HG03064 (cell line): ENCODE measurements around the gene SYNE1.
"Not testable (repeated sequence)": the region's sequence is repeated elsewhere in the genome, so short reads cannot be mapped to it uniquely, and the experiment has no call there.

ENCODE experiments used
- ATAC-seq: cut with Tn5 transposase; IDR thresholded peaks from one replicate; pipeline ENCODE4 v1.9.1; 2021; ENCODE audit warnings: low read depth; ENCODE audit not compliant: unreplicated experiment

The SYNE1 gene

DNA sequence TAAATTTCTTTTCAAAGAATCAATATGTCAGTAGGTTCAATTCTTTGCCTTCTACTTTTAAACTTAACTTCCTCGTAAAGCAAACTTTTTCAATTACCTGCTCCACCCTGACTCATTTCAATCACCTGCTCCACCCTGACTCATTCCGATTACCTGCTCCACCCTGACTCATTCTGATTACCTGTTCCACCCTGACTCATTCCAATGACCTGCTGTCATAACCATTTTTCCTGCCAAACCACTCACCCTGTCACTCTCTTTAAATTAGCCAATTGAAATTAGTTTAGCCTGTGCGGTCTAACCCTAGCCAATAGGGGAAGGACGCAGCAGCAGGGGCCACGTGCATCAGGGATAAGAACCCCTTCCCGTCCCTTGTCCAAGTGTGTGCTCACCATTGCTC, 141.7 kb downstream of the SYNE1 start:
- not testable (repeated sequence) for ATAC-seq

- ATAC-seq = not testable (repeated sequence)
Measured at GRCh38 chr6:152492281-152492680, 144.9 kb downstream of the SYNE1 start.

- not testable (repeated sequence) for ATAC-seq
Measured at GRCh38 chr6:152491501-152491900, 145.7 kb downstream of the SYNE1 start.

DNA sequence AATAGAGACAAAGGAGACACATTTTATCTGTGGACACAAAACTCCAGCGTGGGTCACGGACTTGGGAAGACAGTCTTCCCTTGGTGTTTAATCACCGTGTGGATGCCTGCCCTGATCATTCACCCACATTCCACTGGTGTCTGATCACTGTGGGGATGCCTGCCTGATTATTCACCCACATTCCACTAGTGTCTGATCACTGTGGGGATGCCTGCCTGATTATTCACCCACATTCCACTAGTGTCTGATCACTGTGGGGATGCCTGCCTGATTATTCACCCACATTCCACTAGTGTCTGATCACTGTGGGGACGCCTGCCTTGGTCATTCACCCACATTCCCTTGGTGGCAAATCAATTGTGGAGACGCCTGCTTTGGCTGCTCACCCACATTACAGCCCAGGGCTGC, 146.2 kb downstream of the SYNE1 start:
- not testable (repeated sequence) for ATAC-seq

- no peak for ATAC-seq
Measured at GRCh38 chr6:152484806-152485205, 152.4 kb downstream of the SYNE1 start.

DNA sequence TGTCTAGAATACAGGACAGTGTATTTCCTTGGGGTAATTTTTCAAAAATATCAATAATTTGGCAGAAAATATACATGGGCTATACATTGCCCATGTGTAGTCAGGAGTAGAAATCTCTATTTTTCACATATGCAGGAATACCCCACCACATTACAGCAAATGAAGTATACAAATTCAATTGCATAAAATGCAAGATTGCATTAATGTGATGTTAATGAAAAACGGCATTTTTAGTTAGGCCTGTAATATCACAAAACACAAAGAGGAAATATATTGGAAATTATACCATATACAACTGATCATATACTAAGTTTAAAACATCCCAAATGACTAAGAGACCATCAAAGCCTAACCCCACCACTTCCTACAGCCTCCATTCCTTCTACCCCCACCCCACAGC, 154.9 kb downstream of the SYNE1 start:
- no peak for ATAC-seq

DNA sequence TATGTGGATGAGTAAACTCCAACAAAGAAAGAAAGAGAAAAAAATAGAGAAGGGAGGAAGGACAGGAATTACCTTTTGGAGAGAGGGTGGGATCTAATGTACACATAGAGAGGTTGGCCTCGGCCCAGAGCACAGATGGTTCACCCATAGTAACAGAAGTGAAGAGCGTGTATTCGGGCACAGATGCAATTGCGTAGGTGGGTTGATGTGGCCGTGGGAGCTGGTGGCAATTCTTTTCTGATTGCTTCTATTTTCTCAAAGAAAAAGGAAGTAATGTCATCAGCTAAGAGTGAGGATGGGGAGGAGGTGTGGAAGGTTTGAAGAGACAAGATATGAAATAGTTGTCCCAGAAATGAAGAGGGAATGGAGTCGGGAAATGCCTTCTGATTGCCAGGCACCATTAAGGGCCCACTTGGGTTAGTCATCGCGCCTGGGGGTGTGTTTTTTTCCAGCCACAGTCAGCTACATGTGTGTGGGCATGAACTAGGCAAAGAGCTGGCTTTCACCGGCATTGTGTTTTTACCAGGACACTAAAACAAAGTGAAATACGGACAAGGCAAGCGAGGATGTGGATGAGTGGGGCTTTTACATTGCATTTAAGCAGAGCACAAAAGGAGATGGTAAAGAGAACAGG, 158.7 kb downstream of the SYNE1 start:
- ATAC-seq = no peak

DNA sequence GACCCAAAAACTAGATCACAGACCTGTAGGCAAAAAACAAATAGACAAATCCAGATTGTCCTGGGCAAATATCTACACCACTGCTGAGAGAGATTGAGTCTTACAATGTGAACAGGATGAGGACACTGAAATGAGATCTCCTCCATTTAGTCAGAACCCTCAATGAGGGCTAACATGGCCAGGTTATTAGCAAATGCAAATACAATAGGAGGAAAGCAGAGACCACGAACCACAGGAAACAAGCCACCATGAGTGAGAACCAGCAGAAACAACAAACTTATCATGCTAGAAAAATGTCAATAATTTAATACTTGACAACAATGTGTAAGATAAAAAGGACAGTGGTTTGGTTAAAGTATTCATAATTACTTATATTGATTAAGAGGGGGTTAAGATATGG, 162.8 kb downstream of the SYNE1 start:
- no peak for ATAC-seq

- ATAC-seq = no peak
Measured at GRCh38 chr6:152472325-152472724, 164.8 kb downstream of the SYNE1 start.

DNA sequence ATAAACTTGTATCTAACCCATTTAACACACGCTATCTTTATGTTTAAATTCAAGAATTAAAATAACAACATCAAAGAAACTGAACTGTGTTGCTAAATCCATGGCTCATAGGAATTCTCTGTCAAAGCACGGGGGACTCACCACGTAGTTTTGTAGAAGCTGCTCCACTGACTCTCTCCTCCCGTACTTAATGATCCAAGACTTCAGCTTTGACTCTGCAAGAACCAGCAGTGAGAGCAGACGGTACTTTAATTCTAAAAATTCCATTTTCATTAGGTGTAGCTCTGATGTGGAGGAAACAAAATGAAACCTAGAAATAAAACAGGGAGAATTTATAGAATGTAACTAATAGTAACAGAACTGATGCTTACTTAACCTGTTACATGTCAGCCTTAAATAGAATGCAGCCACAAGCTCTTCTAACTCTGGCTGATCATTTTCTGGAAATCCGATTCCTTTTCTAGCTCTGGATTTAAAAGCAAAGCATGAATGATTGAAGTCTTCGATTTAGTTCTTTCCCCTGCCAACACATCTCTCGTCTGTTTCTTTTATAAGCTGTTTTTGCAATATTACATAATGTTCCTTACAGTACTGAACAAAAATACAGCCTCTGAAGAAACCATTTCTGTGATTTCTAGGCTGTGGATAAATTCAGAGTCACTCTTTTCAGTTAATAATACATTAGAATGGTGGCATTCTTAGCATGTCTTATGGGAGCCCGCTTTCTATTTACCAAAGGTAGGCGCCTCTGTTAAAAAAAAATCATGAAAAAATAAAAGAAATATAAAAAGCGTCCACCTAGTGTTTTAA, 165.5 kb downstream of the SYNE1 start:
- ATAC-seq = no peak

DNA sequence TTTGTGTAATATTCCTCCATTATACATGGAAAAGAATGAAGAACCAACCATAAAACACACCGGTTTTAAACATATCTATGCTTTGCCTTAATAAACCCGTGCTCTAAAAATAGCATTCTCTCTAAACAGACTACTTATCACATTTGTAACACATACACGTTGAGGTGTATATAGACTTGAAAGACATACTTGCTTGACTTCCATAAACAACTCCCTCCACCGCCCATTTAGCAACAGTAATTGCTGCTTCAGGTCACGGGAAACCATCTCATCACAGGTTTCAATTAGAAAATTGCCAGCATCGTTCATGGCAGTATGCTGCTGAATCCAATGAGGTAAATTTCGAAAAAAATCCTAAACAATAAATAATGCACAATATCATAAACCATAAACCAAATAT, 174.0 kb downstream of the SYNE1 start:
- ATAC-seq = no peak

- ATAC-seq = no peak
Measured at GRCh38 chr6:152462716-152463115, 174.4 kb downstream of the SYNE1 start.

DNA sequence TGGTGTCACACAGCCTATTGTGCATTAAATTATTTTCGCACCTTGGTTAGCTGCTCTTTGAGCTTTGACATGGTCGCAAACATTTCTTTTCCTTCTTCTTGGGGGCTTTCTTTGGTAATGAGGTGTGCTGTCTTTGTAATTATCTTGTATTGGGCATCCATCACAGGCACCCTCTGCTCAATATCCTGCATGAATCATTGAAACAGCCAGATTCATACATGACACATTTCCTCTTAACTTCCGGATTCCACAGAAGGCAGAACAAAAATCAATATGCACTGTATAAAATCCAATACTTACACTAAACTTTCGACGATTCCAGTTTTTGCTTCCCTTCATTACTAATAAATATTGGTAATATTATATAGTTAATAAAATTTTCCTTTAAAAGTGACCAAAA, 175.6 kb downstream of the SYNE1 start:
- ATAC-seq = no peak

DNA sequence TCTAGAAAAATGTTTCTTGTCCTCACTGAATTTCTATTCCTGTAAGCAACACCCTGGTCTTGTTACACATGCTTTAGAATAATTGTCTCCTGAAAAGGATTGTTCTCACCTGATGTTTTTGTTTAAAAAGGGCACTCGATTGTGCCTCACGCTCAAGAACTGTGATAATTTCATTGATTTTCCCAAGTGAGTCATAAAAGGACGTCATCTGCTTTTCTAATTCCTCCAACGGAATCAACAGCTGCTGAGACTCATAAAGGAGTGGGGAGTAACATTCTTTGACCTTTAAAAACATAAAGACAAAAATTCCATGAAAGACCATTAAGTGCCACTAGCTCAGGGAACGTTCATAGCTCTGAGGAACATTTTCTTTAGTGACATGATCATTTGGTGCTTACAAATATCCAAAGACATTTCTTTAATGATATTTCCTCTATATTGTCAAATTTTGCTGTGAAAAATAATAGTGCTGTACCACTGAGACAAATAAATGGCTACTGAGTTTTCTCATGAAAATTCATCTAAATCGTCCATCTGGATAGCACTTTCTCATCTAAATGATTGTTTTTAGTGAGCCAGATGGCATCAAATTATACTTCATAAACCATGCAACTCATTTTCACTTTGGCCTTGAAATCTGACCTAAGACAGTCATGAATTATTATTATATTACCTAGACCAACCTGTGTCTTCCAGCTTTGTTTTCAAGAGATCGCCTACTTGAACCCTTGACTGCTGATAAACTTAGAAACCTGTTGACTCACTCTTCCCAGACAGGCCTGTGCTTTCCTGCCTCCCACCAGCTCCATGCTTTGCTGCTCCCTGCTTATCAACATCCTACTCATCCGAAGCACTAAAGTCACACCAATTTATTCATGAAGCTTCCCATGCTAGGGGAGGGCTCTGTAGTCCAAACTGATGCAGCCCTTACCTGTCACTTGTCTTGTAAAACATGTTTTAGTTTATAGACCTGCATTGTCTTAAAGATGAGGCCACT, 178.2 kb downstream of the SYNE1 start:
- ATAC-seq = no peak

DNA sequence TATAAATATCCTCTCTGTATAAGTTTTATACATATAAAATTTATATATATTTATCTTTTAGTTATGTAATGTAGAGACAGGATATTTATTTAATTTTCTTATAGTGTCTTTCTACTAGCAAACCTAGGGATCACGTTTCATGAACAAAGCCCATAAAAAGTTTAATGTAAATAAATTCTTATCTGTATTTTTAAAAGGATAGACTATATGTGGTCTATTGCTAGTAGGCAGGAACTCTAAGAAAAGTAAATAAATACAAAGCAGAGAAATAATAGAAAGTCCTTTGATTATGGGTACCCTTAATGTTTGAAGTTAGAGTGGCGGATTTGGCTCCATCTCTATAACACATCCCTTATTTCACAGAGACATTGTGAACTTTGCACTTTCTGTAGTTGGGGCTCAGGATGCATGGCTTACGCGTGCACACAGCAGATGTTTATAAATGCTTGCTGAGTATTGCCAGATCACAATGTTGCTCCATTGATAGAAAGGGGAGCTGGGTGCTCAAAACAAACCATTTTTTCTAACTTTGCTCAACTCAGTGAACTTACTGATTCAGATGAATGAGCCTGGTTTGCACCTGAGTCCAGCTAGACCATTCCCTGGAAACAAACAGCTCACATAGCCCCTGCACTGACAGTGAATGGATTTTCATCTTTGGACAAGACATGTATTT, 179.1 kb downstream of the SYNE1 start:
- ATAC-seq = no peak

- no peak for ATAC-seq
Measured at GRCh38 chr6:152454003-152454402, 183.2 kb downstream of the SYNE1 start.

- ATAC-seq = no peak
Measured at GRCh38 chr6:152453421-152453820, 183.7 kb downstream of the SYNE1 start.

- no peak for ATAC-seq
Measured at GRCh38 chr6:152452639-152453038, 184.5 kb downstream of the SYNE1 start.

DNA sequence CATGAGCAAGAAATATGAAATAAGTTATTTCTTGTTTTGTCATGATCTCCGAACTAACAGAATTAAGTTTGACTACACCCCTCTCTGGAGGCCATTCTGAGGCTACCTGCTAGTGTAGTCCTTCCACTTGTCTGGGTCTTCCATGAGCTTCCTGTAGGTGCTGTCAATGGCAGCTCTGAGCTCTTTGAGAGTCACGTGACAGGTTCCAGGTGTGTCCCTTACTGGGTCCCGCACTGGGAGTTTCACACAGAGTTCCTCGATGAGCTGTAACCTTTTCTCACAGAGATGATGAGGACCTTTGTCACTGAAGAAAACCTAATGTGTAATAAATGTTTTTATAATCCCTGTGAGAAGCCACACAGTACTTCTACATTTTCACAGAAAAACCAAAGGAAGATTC, 186.6 kb downstream of the SYNE1 start:
- ATAC-seq = no peak

GRCh38 chr6:152441902-152442301, 195.3 kb downstream of the SYNE1 start:
- no peak for ATAC-seq
